Stimulated activated CD4-positive, alpha-beta T cell treated with anti-CD3 and anti-CD28 coated beads, Interleukin-12 subunit alpha, Interleukin-12 subunit beta, amount 100 ng/mL, for 48 hours (primary cell): Measurements from ENCODE around the gene RETREG1.
"Not testable (repeated sequence)": the region's sequence is repeated elsewhere in the genome, so short reads cannot be mapped to it uniquely, and the experiment has no call there.

ENCODE experiments used
- DNase-seq, 3 donors: peaks; one replicate each; pipeline ENCODE4 v3.0.0-alpha.2; 2020; ENCODE audit warnings: low read depth in 2 of 3, low spot score in 1 of 3

The RETREG1 gene

GRCh38 chr5:16557477-16557876 lies 59.3 kb downstream of the RETREG1 start:
- no peak for DNase-seq

GRCh38 chr5:16554110-16554509 lies 62.7 kb downstream of the RETREG1 start:
- DNase-seq: no peak

GRCh38 chr5:16552666-16553343 lies 64.0 kb downstream of the RETREG1 start:
- DNase-seq: peak; percentile 35 to 47 (median 40)

GRCh38 chr5:16551628-16552027 lies 65.2 kb downstream of the RETREG1 start:
- no peak for DNase-seq

GRCh38 chr5:16550316-16550952 lies 66.4 kb downstream of the RETREG1 start:
- DNase-seq: peak; percentile 11 to 57 (median 20)

- DNase-seq: no peak
Observed at GRCh38 chr5:16549491-16550206, 67.1 kb downstream of the RETREG1 start.

- DNase-seq: no peak
Observed at GRCh38 chr5:16548812-16549211, 68.0 kb downstream of the RETREG1 start.

- DNase-seq: no peak
Observed at GRCh38 chr5:16548115-16548514, 68.7 kb downstream of the RETREG1 start.

GRCh38 chr5:16547200-16547842 lies 69.5 kb downstream of the RETREG1 start:
- DNase-seq: no peak

GRCh38 chr5:16546732-16547131 lies 70.1 kb downstream of the RETREG1 start:
- DNase-seq: no peak

GRCh38 chr5:16544607-16545374 lies 72.0 kb downstream of the RETREG1 start:
- DNase-seq: no peak

GRCh38 chr5:16543206-16543605 lies 73.6 kb downstream of the RETREG1 start:
- not testable (repeated sequence) for DNase-seq

- no peak for DNase-seq
Observed at GRCh38 chr5:16542236-16542635, 74.6 kb downstream of the RETREG1 start.

GRCh38 chr5:16541592-16541991 lies 75.2 kb downstream of the RETREG1 start:
- DNase-seq: not testable (repeated sequence)

- no peak for DNase-seq
Observed at GRCh38 chr5:16540421-16540820, 76.4 kb downstream of the RETREG1 start.

GRCh38 chr5:16539169-16539666 lies 77.6 kb downstream of the RETREG1 start:
- DNase-seq: no peak

- no peak for DNase-seq
Observed at GRCh38 chr5:16538006-16538405, 78.8 kb downstream of the RETREG1 start.

GRCh38 chr5:16536818-16537217 lies 80.0 kb downstream of the RETREG1 start:
- DNase-seq: no peak

GRCh38 chr5:16536246-16536645 lies 80.6 kb downstream of the RETREG1 start:
- no peak for DNase-seq

- DNase-seq: no peak
Observed at GRCh38 chr5:16534280-16534679, 82.5 kb downstream of the RETREG1 start.
